ENCODE data around the gene GRM5.

- no peak for TF ChIP-seq CTCF (IDR thresholded peaks at IDR 0.05)
- no peak for TF ChIP-seq EZH2 (IDR thresholded peaks at IDR 0.05)
These were observed 409.5 kb downstream of the GRM5 start for GRCh38 chr11:88656283-88656682.

Measured in neural progenitor cell (in vitro differentiated cells).